Naive B cell (primary cell): ENCODE measurements around the gene COL4A2. TPM values are rescaled to one million over a fixed set of nuclear protein-coding genes. Genes with fewer than 3 reads are reported as not detected.

Source experiments
- ATAC-seq, 2 donors: fragments of 150-1000 bp; cut with Tn5 transposase; 2 replicates each; pipeline ENCODE4 v1.10.0; 2021; ENCODE audit warnings: low read depth in 2 of 2, mild to moderate bottlenecking in 2 of 2, moderate library complexity in 2 of 2
- DNase-seq: peaks from one replicate; pipeline ENCODE4 v3.0.0; 2022
- H3K27ac Mint-ChIP-seq, 6 donors: one replicate each; pipeline ENCODE4 v1.8.0; 2020 to 2022; ENCODE audit warnings: mild to moderate bottlenecking in 6 of 6, mixed read lengths in 6 of 6, moderate library complexity in 5 of 6, inconsistent platforms in 2 of 6
- H3K27me3 Mint-ChIP-seq, 3 donors: one replicate each; pipeline ENCODE4 v1.8.0; 2021 to 2022; ENCODE audit warnings: mixed read lengths in 3 of 3, mild to moderate bottlenecking in 1 of 3
- H3K36me3 Mint-ChIP-seq, 2 donors: one replicate each; pipeline ENCODE4 v1.8.0; 2020 to 2022; ENCODE audit warnings: mixed read lengths in 2 of 2, inconsistent platforms in 1 of 2, mild to moderate bottlenecking in 1 of 2
- H3K4me1 Mint-ChIP-seq, 3 donors: one replicate each; pipeline ENCODE4 v1.8.0; 2020 to 2022; ENCODE audit warnings: mixed read lengths in 3 of 3, inconsistent platforms in 1 of 3, mild to moderate bottlenecking in 1 of 3, moderate library complexity in 1 of 3
- H3K4me3 Mint-ChIP-seq, 8 donors: one replicate each; pipeline ENCODE4 v1.8.0; 2020 to 2022; ENCODE audit warnings: mild to moderate bottlenecking in 8 of 8, mixed read lengths in 8 of 8, moderate library complexity in 8 of 8, inconsistent platforms in 2 of 8
- H3K9me3 Mint-ChIP-seq, 7 donors: one replicate each; pipeline ENCODE4 v1.8.0; 2020 to 2022; ENCODE audit warnings: mixed read lengths in 7 of 7, mild to moderate bottlenecking in 5 of 7, inconsistent platforms in 2 of 7, moderate library complexity in 1 of 7
- polyA plus RNA-seq, 6 donors: library from polyadenylated mRNA; unstranded; fragments of 300-500 nt; fragmentation: Illumina TruSeq; gene quantifications; one replicate each; pipeline ENCODE4 v1.2.3, GENCODE V29; 2021; ENCODE audit warnings: low read depth in 6 of 6

COL4A2 gene
- polyA plus RNA-seq, 6 donors from 2014 or later = 0.13 TPM; not detected in 5

DNA sequence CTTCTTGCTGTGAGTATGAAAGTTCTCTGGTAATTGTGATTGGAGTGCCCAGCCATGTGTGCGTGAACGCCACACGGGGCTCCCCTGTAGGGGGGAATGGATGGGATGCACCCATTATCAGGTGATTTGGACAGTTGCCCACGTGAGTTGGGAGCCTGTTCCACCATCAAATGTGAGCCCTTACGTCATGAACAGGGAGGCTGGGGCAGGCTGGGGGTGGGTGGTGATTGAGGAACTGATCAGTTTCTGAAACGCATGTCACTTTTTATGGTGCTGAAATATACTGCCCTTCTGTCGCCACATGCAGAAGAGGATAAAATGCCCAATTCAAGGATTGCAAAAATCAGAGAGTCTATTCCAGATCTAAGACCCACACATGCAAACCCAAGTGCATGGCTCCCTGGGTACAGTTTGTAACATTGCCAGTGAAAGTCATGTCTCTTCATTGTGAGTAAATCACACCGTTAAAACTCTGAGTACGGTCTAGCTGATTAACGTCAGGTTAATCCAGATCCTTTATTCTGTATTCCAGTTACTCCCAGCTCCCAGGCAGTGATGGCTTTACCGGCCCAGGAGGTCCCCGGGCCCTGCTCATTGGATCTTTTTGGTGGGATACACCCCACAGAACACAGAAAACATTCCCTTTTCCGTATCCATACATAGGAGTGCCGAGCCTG lies 164.2 kb downstream of the COL4A2 start:
- Mint-ChIP-seq H3K9me3 (no peaks in the 10 kb centered on the region), H3K4me3 (peak overlapping the region; percentile 4 to 90 (median 80)), H3K27me3 (no peaks in the 10 kb centered on the region), H3K36me3 (no peaks in the 10 kb centered on the region), H3K27ac (peak overlapping the region; percentile 95 to 100 (median 99)), H3K4me1 (peaks cover 30 to 53% (median 42%) of the 10 kb centered on the region in 3 donors)
- ATAC-seq (peak; percentile 66), DNase-seq (peak; percentile 81)

GRCh38 chr13:110471833-110472162 lies 164.7 kb downstream of the COL4A2 start:
- peak; percentile 87 for DNase-seq
- Mint-ChIP-seq H3K36me3 (no peaks in the 10 kb centered on the region), H3K4me3 (peak overlapping the region; percentile 4 to 90 (median 80)), H3K27me3 (no peaks in the 10 kb centered on the region), H3K9me3 (no peaks in the 10 kb centered on the region), H3K4me1 (peaks cover 30 to 53% (median 42%) of the 10 kb centered on the region in 3 donors), H3K27ac (peak overlapping the region; percentile 95 to 100 (median 99))
- peak; percentile 92 to 93 for ATAC-seq

DNA sequence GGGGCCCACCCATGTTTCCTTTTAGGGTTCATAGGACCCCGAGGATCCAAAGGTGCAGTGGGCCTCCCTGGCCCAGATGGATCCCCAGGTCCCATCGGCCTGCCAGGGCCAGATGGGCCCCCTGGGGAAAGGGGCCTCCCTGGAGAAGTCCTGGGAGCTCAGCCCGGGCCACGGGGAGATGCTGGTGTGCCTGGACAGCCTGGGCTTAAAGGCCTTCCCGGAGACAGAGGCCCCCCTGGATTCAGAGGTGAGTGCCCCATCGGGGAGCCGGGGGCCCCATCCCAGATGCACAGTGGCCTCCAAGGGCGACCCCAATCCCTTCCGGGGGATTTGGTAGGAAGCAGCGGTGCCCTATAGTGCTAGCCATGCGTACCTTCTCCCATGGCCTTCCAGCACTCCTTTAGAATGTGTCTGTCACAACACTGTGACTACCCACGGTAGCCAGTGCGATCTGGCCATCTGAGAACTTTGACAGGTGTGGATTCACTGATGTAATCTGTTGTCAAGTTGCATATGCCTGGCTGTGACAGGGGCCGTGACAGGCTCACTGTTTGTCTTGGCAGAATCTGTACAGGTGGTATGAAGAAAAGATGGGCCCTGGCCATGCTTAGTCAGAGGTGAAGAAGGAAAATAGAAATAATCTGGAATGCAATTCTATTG lies 165.9 kb downstream of the COL4A2 start:
- H3K36me3 Mint-ChIP-seq = no peaks in the 10 kb centered on the region
- ATAC-seq = no peak
- peaks cover 0 to under 1% (median 0%) of the 10 kb centered on the region in 3 donors for H3K27me3 Mint-ChIP-seq
- no peaks in the 10 kb centered on the region for H3K9me3 Mint-ChIP-seq
- no peak for DNase-seq
- peaks cover 30 to 53% (median 42%) of the 10 kb centered on the region in 3 donors for H3K4me1 Mint-ChIP-seq
- peak overlapping the region in 5 of 6 donors; percentile 31 to 100 (median 84) for H3K27ac Mint-ChIP-seq
- H3K4me3 Mint-ChIP-seq = no peak overlapping the region

DNA sequence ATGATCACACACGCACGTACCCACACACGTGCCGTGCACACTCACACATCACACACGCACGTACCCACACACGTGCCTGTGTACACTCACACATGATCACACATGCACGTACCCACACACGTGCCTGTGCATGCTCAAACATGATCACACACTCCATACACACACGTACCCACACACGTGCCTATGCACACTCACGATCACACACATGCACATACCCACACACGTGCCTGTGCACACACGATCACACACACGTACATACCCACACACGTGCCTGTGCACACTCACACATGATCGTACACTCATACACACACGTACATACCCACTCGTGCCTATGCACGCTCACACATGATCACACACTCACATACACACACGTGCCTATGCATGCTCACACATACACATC lies 167.6 kb downstream of the COL4A2 start:
- Mint-ChIP-seq H3K36me3 (no peaks in the 10 kb centered on the region), H3K4me3 (no peak overlapping the region), H3K9me3 (no peaks in the 10 kb centered on the region), H3K27ac (peak overlapping the region in 2 of 6 donors; percentile 75 to 83), H3K4me1 (peaks cover 30 to 53% (median 42%) of the 10 kb centered on the region in 3 donors), H3K27me3 (peaks cover 0 to 12% (median 9%) of the 10 kb centered on the region in 3 donors)
- ATAC-seq = no peak
- DNase-seq = no peak

DNA sequence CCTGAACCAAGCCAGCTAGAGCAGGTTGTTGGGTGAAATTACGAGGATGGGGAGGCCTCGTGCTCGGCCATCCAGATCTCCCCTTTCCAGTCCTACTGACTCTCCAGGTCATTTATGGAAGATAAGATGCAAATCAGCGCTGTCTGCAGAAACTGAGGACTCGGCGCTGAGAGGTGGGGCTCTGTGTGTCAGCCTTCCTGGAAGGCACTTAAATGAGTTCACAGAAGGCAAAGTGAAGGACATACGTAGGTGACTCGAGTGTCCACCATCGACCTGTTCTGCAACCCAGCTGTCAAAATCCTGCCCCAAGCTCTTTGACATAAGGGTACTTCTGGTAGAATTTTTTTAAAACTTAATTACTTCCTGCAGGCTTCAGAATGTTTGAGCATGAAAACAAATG lies 168.0 kb downstream of the COL4A2 start:
- Mint-ChIP-seq H3K27ac (peak overlapping the region in 2 of 6 donors; percentile 75 to 83), H3K27me3 (peaks cover 0 to 12% (median 9%) of the 10 kb centered on the region in 3 donors), H3K4me3 (peak overlapping the region in 1 of 8 donors; percentile 59), H3K4me1 (peaks cover 30 to 50% (median 38%) of the 10 kb centered on the region in 3 donors), H3K9me3 (no peaks in the 10 kb centered on the region), H3K36me3 (no peaks in the 10 kb centered on the region)
- no peak for ATAC-seq
- DNase-seq = no peak

DNA sequence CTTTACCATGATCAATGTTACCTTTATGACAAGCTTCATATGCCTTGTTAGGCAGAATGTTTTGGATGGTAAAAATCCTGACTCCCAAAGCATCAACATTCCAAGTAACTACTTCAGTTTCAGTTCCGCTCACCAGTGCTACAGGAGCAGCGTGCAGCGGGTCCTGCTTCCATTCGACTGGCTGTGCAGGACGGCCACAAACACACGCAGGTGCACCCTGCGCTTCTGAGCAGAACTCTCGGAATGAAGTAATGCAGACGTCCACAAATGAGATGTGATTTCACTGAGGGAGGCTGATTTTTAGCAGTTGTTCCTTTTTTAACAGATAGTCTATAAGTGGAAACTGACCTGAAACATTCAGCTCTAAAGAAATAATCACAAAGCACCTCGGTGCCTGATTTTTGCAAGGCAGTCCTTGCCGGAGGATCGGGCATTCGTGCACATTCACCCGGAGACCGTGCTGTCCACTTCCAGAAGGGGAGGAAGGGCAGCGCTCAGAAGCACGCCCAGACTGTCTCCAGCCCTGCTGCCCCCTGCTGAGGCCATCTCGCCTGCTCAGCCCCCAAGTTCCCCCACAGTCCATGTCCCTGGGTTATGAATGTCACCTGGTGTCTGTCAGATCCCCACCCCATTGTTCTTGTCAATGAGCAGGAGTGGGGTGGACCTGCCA lies 168.6 kb downstream of the COL4A2 start:
- DNase-seq (no peak), ATAC-seq (no peak)
- Mint-ChIP-seq H3K9me3 (no peaks in the 10 kb centered on the region), H3K4me3 (peak overlapping the region in 2 of 8 donors; percentile 6 to 59), H3K27me3 (peaks cover 0 to 12% (median 9%) of the 10 kb centered on the region in 3 donors), H3K4me1 (peaks cover 24 to 44% (median 33%) of the 10 kb centered on the region in 3 donors), H3K36me3 (no peaks in the 10 kb centered on the region), H3K27ac (peak overlapping the region in 4 of 6 donors; percentile 26 to 75 (median 48))

GRCh38 chr13:110476220-110476617 lies 169.1 kb downstream of the COL4A2 start:
- H3K4me3 Mint-ChIP-seq = peak overlapping the region in 1 of 8 donors; percentile 6
- H3K36me3 Mint-ChIP-seq = no peaks in the 10 kb centered on the region
- peaks cover 19 to 39% (median 27%) of the 10 kb centered on the region in 3 donors for H3K4me1 Mint-ChIP-seq
- ATAC-seq = no peak
- H3K27me3 Mint-ChIP-seq = peaks cover 0 to 12% (median 9%) of the 10 kb centered on the region in 3 donors
- H3K9me3 Mint-ChIP-seq = no peaks in the 10 kb centered on the region
- H3K27ac Mint-ChIP-seq = peak overlapping the region in 3 of 6 donors; percentile 35 to 75 (median 63)
- no peak for DNase-seq

DNA sequence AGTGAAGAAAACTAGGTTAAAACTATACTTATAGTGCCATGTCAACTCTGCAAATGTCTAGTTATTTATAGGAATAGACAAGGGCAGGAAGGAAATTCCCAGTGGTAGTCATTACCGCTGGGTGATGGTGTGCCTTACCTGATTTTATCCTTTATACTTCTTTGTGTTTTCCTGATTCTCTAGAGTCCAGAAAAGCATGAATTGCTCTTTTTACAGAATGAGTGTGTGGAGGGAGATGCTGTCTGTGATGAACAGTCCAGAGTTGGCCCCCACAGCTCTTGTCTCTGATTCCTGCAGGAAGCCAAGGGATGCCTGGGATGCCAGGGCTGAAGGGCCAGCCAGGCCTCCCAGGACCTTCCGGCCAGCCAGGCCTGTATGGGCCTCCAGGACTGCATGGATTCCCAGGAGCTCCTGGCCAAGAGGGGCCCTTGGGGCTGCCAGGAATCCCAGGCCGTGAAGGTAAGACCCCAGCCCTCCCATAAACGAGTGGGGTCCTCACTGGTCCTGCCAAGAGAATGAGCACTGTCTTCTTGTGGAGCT lies 170.7 kb downstream of the COL4A2 start:
- Mint-ChIP-seq H3K36me3 (no peaks in the 10 kb centered on the region), H3K9me3 (no peaks in the 10 kb centered on the region), H3K27me3 (peaks cover 0 to 24% (median 23%) of the 10 kb centered on the region in 3 donors), H3K4me3 (no peak overlapping the region), H3K4me1 (peaks cover 12 to 24% (median 15%) of the 10 kb centered on the region in 3 donors), H3K27ac (peak overlapping the region in 1 of 6 donors; percentile 21)
- ATAC-seq (no peak), DNase-seq (no peak)

GRCh38 chr13:110478405-110479214 lies 171.5 kb downstream of the COL4A2 start:
- DNase-seq = no peak
- ATAC-seq = no peak
- H3K27ac Mint-ChIP-seq = peak overlapping the region in 3 of 6 donors; percentile 74 to 83 (median 77)
- H3K4me1 Mint-ChIP-seq = peaks cover 11 to 19% (median 12%) of the 10 kb centered on the region in 3 donors
- H3K4me3 Mint-ChIP-seq = no peak overlapping the region
- no peaks in the 10 kb centered on the region for H3K36me3 Mint-ChIP-seq
- peaks cover 0 to 30% (median 26%) of the 10 kb centered on the region in 3 donors for H3K27me3 Mint-ChIP-seq
- H3K9me3 Mint-ChIP-seq = no peaks in the 10 kb centered on the region

GRCh38 chr13:110479215-110479545 lies 172.1 kb downstream of the COL4A2 start:
- Mint-ChIP-seq H3K4me3 (peak overlapping the region in 1 of 8 donors; percentile 41), H3K36me3 (no peaks in the 10 kb centered on the region), H3K9me3 (no peaks in the 10 kb centered on the region), H3K27ac (peak overlapping the region in 4 of 6 donors; percentile 16 to 83 (median 74)), H3K4me1 (peaks cover 11 to 19% (median 12%) of the 10 kb centered on the region in 3 donors), H3K27me3 (peaks cover 0 to 32% (median 28%) of the 10 kb centered on the region in 3 donors)
- ATAC-seq (no peak), DNase-seq (no peak)

- peak overlapping the region in 1 of 8 donors; percentile 41 for H3K4me3 Mint-ChIP-seq
- H3K9me3 Mint-ChIP-seq = no peaks in the 10 kb centered on the region
- H3K36me3 Mint-ChIP-seq = no peaks in the 10 kb centered on the region
- H3K27ac Mint-ChIP-seq = peak overlapping the region in 1 of 6 donors; percentile 74
- H3K27me3 Mint-ChIP-seq = peaks cover 0 to 37% (median 33%) of the 10 kb centered on the region in 3 donors
- ATAC-seq (no peak), DNase-seq (no peak)
- H3K4me1 Mint-ChIP-seq = peaks cover 10 to 15% (median 11%) of the 10 kb centered on the region in 3 donors
Observed at GRCh38 chr13:110479648-110480047, 172.6 kb downstream of the COL4A2 start.

DNA sequence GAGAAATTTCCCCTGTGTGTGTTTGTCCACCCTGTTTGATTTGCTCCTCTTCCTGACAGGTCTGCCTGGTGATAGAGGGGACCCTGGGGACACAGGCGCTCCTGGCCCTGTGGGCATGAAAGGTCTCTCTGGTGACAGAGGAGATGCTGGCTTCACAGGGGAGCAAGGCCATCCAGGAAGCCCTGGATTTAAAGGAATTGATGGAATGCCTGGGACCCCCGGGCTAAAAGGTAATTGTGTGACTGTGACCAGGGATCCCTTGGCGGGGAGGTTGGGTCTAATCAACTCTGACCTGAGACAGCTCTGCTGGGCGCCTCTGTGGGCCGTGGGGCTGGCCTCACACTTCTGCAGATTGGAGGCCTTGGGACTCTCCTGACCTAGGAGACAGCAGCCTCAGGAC lies 173.1 kb downstream of the COL4A2 start:
- no peak for DNase-seq
- peaks cover 5 to 10% (median 6%) of the 10 kb centered on the region in 3 donors for H3K4me1 Mint-ChIP-seq
- no peak overlapping the region for H3K27ac Mint-ChIP-seq
- H3K27me3 Mint-ChIP-seq = peaks cover 0 to 38% (median 34%) of the 10 kb centered on the region in 3 donors
- H3K9me3 Mint-ChIP-seq = no peaks in the 10 kb centered on the region
- ATAC-seq = no peak
- no peaks in the 10 kb centered on the region for H3K36me3 Mint-ChIP-seq
- peak overlapping the region in 1 of 8 donors; percentile 47 for H3K4me3 Mint-ChIP-seq
